GM19099 (cell line): ENCODE measurements around the gene ZNF343.
A peak's percentile ranks its signal among the peaks of the same experiment; 100 is the strongest.

Experiments
- POLR2A ChIP-seq: IDR thresholded peaks from 3 replicates; pipeline ENCODE4 v1.6.1; 2011; ENCODE audit warnings: low read depth; ENCODE audit not compliant: insufficient read length; ENCODE audit errors: extremely low read depth

Gene ZNF343

DNA sequence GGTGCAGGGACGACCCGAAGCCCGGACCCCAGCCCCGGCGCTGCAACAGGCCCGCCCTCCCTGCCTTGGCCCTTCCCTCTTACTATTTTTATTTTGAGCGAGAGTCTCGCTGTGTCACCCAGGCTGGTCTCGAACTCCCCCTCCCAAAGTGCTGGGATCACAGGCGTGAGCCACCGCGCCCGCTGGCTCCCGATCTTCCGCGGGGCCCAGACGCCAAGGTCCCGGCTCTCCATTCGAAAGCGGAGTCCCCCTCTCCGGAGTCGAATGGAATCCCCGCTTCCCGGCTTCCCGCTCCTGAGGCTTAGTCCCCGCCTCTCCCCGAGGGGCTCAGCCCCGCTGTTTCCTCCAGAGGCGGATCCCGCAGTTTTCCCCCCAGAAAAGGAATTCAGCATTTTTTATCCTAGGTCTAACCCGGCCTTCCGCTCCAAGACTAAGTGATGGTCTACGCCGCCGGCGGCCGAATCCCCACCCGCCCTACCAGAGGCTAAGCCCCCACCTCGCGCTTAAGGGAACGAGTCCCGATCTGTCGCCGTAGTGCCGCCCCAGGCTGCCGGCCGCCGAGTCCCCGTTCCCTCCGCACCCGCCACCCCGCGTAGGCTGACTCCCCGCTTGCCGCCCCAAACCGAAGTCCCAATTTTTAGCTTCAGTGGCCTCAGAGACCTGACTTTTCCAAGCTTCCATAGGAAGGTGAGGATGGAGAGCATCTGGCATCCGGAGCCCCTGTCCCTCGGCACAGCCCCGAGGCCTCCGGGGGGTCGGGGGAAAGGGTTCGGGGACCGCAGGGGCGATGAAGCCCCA, 16.2 kb upstream of the ZNF343 start:
- no peak for TF ChIP-seq POLR2A

DNA sequence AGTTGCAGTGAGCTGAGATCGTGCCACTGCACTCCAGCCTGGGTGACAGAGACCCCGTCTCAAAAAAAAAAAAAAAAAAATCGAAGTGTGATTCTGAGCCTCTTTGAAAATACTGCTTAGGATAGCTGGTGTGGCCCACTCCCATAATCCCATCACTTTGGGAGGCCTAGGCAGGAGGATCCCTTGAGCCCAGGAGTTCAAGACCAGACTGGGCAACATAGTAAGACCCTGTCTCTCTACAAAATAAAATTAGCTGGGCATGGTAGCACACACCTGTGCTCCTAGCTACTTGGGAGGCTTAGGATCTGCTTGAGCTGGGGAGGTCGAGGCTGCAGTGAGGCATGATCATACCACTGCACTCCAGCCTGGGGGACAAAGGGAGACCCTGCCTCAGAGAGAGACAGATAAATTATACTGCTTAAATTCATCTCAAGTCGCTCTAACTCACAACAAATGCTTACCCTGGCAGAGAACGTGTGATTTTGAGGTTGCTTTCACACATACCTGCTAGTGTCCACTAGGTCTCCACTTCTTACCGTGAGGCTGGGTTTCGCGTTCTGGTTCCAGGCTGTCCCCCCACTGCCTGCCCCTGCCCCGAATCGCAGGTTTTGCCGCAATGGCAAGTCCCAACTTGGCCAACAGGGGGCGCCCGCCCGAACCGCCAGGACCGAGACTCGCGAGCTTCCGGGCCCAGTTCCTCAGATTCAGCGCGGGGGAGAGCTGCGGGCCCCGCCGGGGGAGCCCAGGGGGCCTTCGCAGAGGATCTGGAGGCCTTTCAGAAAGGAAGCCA, 15.4 kb upstream of the ZNF343 start:
- TF ChIP-seq POLR2A, result peak; percentile 67

DNA sequence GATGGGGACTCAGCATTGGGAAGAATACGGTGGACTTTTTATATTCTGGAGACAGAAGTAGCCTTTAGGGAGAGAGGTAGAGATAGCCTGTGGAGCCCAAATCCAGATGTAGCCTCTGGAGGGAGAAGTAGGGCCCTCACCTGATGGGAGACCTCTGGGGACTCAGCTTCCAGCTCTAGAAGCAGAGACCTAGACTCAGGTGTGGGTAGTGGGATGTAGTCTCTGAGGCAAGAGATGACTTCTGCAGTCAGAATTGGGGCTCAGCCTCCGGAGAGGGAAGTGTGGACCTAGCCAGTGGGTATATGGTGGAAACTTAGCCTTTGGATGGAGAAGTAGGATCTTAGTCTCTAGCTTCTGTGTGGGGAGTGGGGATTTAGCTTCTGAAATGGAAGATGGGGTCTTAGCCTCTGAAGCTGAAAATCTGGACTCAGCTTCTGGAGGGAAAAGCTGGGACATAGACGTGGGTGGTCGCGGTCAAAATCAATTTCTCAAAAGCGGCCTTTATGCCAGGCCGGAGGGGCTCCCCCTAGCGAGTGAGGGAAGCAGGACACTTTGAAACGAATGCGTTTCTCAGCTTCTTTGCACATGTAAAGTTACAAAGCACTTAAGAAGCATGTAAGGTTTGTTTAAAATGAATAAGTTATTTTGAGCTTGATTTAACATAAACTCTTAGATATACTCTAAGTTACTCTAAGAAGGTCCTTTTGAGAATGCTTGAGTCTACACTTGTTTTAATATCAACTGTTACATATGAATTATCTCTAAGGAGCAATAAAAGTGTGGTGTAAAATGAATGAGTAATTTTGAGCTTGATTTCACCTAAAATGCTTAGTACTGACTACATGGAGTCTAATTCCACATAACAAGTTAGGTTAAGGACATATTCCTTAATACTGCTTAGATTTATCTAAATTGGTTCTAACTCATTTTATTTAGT, 12.9 kb upstream of the ZNF343 start:
- TF ChIP-seq POLR2A, result no peak

DNA sequence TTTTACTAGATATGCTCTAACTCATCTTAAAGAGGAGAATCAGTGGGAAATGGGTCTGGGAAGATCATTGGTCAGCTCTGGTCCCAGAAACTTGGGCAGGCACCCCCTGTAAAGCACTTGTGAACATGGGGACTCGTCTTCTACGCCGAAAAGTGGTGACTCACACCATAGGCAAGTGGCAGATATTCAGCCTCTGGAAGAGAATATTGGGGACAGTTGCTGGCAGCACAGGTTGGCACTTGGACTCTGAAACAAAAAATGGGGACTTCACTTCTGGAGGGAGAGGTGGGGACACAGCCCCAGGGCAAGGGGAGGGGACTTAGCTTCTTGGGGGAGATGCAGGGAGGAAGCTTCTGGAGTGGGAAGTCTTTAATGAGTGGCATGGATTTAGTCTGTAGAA, 11.9 kb upstream of the ZNF343 start:
- TF ChIP-seq POLR2A, result no peak

DNA sequence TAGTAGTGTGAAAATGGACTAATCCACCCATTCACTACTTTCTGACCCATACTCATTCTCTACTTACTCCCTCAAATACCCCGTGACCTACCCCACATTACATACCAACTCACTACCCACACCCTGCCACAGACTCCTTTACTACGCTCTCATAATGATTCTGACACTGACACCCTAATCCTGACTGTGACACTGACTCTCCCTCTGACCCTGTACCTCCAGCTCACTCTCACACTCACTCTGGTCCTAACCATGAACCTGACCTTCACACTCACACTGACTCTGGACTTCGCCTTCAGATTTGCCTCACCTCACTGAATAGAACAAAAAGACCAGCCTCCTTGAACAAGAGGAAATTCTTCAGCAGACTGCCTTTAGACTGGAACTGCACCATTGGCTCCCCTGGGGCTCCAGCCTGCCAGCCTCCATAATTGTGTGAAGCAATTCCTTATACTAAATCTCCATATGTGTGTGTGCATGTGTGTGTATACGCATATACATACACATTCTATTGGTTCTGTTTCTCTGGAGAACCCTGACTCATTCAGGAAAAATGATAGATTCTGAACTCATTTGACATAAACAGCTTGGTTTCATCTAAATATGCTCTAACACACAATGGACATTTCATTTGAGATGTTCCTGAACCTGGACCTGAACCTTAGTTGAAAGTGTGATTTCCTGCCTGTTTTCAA, 10.5 kb upstream of the ZNF343 start:
- TF ChIP-seq POLR2A, result no peak

DNA sequence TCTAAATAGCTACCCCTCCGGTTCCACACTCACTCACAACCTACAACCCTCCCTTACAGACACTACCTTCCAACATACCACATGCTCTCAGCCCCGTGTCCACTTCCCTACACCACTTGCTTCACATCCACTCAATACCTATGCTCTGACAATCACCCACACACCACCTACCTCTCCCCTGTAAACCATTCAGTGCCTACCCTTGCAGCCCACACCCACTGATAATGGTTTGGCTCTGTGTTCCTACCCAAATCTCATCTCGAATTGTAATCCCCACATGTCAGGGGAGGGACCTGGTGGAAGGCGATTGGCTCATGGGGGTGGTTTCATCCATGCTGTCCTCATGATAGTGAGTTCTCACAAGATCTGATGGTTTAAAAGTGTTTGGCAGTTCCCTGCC, 9.8 kb upstream of the ZNF343 start:
- TF ChIP-seq POLR2A, result no peak

DNA sequence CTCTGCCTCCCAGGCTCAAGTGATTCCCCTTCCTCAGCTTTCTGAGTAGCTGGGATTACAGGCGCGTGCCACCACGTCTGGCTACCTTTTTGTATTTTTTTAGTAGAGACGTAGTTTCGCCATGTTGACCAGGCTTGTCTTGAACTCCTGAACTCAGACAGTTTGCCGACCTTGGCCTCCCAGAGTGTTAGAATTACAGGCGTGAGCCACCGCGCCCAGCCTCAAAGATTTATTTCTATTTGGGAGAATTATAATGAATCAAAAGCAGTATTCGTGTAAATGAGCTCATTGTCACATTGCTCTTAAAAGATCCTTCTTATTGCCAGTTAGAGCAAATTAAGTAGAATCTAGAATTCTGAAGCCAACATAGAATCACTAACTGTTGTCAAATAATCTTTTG, 9.4 kb upstream of the ZNF343 start:
- no peak for TF ChIP-seq POLR2A

DNA sequence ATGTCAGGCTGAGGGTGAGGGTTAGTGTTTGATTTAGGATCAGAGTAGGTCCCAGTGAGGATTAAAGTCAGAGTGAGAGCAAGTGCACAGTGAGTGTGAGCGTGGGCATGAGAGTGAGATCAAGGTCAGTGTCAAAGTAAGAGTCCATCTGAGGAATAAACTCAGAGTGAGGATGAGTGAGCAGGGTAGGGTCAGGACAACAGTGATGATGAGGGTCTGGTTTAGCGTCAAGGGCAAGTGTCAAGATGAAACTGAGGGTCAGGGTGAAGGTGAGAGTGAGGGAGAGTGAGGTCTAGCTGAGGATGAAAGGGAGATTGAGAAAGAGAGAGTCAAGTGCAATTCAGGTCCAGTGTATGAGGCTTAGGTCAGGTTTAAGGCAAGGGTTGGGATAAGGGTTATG, 7.7 kb upstream of the ZNF343 start:
- TF ChIP-seq POLR2A, result no peak

DNA sequence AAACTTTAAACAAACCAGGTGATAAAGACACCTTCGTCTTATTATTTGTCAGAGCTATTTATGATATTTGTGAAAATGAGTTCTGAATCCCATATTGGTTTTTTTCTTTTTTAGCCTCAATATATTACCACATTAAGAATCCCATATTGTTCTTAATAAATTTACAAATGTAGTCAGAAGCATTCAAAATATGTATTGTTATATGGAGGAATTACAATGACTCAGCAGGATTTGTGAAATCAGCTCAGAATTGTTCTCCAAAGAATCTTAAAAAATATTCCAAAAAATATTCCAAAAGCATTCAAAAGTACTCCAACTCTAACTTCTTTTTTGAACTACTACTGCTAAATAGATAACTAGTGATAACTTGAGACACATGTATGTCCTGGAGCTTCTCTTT, 6.5 kb upstream of the ZNF343 start:
- no peak for TF ChIP-seq POLR2A

DNA sequence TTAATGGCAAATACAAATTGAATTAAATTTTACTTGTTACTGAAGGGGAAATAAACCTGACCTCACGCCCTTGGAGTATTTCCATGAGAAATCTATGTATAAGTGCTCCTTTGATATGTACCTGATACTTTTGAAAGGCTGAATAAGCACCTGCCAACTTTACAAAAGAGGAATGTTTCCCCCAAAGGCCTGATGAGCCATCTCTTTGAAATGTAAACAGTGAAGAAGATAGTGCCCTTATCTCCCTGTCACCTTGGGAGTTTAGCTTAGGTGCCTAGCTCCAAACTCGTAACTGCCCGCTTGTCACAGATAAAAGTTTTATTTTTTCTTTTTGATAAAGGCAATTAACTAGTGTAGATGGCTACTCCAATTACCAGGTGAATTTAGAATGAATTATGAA, 1.1 kb upstream of the ZNF343 start:
- TF ChIP-seq POLR2A, result no peak

DNA sequence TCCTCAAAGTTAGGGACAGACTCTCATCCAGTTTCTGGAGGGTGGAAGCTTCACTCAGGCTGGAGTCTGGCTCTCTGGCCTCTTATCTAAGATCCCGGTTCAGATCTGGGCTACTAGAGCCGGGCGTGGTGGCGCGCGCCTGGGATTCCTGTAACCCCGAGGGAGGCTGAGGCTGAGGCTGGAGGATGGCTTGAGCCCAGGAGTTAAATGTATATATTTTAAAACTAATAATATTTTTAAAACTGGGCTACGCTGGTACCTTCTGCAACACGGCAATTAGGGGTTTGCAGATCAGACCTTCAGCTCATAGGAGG, 710 bp upstream of the ZNF343 start:
- TF ChIP-seq POLR2A, result no peak

DNA sequence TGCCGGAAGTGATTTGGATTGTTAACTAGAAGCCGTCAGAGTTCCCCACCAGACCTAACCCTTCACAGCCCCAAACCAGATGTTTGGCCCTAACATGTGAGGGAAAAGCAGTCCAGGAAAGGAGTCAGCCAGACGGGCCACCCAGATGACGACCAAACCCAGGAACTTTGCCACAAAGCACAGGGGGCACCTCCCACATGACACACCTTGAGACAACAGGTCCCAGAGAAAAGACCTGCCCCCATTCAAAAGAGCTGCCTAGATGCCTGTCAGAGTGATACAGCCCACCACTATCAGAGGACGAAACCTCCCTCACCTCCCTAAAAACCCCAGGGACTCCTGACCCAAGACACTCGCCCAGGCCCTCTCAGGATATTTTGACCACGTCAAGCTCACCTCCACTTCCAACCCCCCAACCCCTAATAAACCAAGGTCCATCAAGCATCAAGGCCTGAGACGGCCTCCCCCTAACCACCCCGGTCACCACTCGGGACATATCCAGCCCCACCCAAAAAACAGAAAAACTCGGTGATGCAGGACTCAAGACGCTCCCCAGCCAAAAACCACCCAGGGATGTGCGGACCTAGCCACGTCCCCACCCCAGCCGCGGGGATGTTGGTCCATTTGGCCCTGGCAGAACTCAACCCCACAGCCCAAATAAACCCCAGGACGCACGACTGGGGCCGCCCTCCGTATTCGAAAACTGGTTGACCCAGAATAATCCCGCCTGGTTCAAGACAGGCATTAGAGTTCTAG, 662 bp downstream of the ZNF343 start:
- TF ChIP-seq POLR2A, result no peak

DNA sequence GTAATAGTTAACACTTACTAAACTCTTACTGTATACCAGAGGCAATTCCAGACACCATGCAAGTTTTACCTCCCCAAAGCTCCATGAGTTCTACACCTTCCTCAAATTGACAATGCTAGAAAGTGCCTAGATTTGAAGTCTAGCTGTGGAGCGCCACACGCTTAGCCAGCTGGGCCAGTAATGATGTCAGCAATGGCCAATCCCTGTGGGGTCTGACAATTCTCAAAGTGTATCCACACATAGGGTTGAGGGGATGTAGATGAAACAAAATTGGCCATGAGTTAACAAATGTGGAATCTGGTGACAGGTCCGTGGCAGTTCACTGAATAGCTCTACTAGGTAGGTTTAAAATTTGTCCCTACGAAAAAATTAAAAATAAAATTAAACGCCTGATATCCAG, 1.3 kb downstream of the ZNF343 start:
- TF ChIP-seq POLR2A, result no peak

DNA sequence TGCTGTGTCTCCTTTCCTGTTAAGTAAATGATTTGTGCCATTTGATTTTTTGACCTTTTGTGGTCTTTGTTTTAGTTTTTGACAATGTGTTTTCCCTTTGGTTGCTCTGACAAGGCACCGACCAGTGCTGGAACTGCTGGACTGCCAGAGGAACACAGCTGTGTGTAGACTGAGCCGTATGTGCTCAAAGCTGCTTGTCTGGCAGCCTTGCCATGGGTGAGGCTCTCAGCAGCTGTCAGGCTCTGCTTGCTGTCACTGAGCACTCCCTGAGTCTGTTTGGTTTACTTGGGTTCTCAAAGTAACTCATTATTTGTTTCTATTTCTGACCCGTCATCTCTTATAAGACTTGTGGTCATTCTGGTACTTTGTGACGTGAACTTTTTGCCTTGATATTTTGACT, 23.1 kb downstream of the ZNF343 start:
- no peak for TF ChIP-seq POLR2A

DNA sequence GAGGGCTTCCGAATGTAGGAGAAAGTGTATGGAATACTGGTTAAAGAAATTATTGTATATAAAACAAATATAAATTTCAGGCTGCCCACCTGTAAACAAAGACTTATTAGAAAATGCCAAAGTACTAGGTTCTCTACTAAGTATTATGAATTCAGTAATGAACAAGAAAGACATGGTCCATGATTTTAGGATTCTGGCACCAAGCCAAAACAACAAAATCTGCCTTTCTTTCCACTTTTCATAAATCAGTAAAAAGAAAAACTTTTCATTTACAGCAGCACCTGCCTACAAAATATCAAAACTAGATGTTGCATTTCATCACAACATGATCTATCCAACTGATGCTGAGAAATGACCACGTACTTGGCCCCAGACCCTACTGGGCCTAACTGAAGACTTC, 23.6 kb downstream of the ZNF343 start:
- TF ChIP-seq POLR2A, result no peak

DNA sequence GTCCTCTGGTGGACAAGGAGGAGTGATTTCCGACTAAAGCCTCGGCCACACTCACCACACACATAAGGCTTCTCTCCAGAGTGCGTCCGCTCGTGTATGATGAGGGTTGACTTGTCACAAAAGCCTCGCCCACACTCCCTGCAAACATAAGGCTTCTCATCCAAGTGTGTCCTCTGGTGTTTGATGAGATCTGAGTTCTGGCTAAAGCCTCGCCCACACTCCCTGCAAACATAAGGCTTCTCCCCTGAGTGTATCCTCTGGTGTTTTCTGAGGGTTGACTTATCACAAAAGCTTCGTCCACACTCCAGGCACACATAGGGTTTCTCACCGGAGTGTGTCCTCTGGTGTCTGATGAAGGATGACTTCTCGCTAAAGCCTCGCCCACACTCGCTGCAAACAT, 25.2 kb downstream of the ZNF343 start:
- TF ChIP-seq POLR2A, result no peak
